ENCODE data around the gene PIP5K1C. TPM values are rescaled to one million over a fixed set of nuclear protein-coding genes. Genes with fewer than 3 reads are reported as not detected.

The PIP5K1C gene
- total and polyA plus RNA-seq, 9 of the 15 experiments (the other 6 are each of a cell fraction or from before 2014, with no cell fraction given): 0.38 to 22.1 (median 4.1) TPM

DNA sequence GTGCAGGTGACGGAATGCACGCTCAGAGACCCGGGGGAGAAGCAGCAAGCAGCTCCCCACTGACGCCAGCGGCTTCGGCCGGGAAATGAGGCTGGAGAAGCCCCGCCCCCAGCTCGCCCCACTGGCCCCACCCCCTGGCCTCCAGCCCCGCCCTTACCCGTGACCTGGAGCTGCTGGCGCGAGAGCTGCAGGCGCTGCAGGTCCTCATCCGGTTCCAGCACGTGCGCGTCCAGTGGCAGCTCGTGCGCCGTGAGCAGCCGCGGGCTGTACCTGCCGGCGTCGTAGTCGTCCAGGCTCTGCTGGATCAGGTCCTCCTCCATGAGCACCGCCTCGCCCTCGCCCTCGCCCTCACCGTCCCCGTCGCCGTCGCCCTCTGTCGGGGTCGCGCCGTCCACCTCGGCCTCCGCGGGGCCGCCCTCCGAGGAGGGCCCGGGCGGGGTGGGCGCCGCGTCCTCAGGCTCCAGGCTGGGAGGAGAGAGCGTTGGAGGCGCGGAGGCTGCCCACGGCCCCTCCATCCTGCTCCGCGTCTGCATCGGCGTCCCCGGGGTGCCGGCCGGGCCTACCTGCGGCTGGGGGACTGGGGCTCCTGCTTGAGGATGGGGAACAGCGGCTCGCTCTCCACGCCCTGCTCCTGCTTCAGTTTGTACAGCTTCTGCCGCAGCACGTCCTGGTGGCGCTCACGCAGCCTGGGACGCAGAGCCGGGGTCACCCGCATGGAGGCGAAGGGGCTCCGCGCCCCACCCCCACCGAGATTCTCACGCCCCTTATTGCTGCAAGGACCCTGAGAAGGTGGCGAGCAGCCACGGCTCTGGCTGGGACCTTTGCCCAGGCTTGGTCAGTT is 87.1 kb downstream of the PIP5K1C start (continued):
- TF ChIP-seq, protein P1, sequence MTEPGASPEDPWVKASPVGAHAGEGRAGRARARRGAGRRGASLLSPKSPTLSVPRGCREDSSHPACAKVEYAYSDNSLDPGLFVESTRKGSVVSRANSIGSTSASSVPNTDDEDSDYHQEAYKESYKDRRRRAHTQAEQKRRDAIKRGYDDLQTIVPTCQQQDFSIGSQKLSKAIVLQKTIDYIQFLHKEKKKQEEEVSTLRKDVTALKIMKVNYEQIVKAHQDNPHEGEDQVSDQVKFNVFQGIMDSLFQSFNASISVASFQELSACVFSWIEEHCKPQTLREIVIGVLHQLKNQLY (CRISPR knock-in tag; conservative IDR thresholded peaks at IDR 0.05): peak in 1 of 2 experiments; percentile 86; a peak in 2 of 4 replicates
- TF ChIP-seq, protein P2, sequence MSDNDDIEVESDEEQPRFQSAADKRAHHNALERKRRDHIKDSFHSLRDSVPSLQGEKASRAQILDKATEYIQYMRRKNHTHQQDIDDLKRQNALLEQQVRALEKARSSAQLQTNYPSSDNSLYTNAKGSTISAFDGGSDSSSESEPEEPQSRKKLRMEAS (CRISPR knock-in tag; IDR thresholded peaks at IDR 0.05): peak; percentile 38; the same call in 1 of the 2 replicates
- TF ChIP-seq ZNF584 (CRISPR knock-in tag; IDR thresholded peaks at IDR 0.05; ENCODE audit: low read depth) (0 out of 2 replicates have a peak, but pooled peaks have one; percentile 36), COPS2 (conservative IDR thresholded peaks at IDR 0.05) (no peak), SOX6 (IDR thresholded peaks at IDR 0.05) (no peak), RB1 (IDR thresholded peaks at IDR 0.05; ENCODE audit: low read depth) (peak; percentile 54; the same call in 1 of the 2 replicates), ETV1 (tag; conservative IDR thresholded peaks at IDR 0.05; ENCODE audit: low read depth) (peak; percentile 59; the same call in 1 of the 2 replicates), CXXC5 (CRISPR knock-in tag; IDR thresholded peaks at IDR 0.05) (peak; percentile 82), SMARCA5 (IDR thresholded peaks at IDR 0.05) (no peak), NONO (IDR thresholded peaks at IDR 0.05; ENCODE audit: low read depth in 2 of 2, low read length in 1 of 2) (peak in 1 of 2 experiments; percentile 21; a peak in 1 of 4 replicates), ZNF589 (CRISPR knock-in tag; IDR thresholded peaks at IDR 0.05; ENCODE audit: low read depth) (peak; percentile 61; the same call in 1 of the 2 replicates), NFIC (IDR thresholded peaks at IDR 0.05) (peak; percentile 10; the same call in 1 of the 2 replicates), NR2C1 (IDR thresholded peaks at IDR 0.05) (no peak), NR2C1 (tag; IDR thresholded peaks at IDR 0.05) (peak; percentile 43; the same call in 1 of the 2 replicates), YY1 (IDR thresholded peaks at IDR 0.05; ENCODE audit: borderline replicate concordance in 1 of 3, control insufficient read depth in 1 of 3, extremely low read depth in 1 of 3, insufficient read depth in 3 of 3, insufficient read length in 1 of 3, insufficient replicate concordance in 2 of 3, low read depth in 1 of 3, low read length in 2 of 3) (peak in 1 of 3 experiments; percentile 6), ZNF384 (IDR thresholded peaks at IDR 0.05; ENCODE audit: low read depth, low read length) (no peak), ETV5 (CRISPR knock-in tag; IDR thresholded peaks at IDR 0.05; ENCODE audit: low read depth) (no peak)
- TF ChIP-seq, protein P3, sequence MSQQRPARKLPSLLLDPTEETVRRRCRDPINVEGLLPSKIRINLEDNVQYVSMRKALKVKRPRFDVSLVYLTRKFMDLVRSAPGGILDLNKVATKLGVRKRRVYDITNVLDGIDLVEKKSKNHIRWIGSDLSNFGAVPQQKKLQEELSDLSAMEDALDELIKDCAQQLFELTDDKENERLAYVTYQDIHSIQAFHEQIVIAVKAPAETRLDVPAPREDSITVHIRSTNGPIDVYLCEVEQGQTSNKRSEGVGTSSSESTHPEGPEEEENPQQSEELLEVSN (IDR thresholded peaks at IDR 0.05; ENCODE audit: borderline replicate concordance in 1 of 2, extremely low read depth in 1 of 2, insufficient read depth in 1 of 2, insufficient read length in 1 of 2, low read depth in 1 of 2, low read length in 1 of 2, poor library complexity in 1 of 2, severe bottlenecking in 1 of 2): peak; percentile 99
- TF ChIP-seq, protein P4, sequence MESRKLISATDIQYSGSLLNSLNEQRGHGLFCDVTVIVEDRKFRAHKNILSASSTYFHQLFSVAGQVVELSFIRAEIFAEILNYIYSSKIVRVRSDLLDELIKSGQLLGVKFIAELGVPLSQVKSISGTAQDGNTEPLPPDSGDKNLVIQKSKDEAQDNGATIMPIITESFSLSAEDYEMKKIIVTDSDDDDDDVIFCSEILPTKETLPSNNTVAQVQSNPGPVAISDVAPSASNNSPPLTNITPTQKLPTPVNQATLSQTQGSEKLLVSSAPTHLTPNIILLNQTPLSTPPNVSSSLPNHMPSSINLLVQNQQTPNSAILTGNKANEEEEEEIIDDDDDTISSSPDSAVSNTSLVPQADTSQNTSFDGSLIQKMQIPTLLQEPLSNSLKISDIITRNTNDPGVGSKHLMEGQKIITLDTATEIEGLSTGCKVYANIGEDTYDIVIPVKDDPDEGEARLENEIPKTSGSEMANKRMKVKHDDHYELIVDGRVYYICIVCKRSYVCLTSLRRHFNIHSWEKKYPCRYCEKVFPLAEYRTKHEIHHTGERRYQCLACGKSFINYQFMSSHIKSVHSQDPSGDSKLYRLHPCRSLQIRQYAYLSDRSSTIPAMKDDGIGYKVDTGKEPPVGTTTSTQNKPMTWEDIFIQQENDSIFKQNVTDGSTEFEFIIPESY (CRISPR knock-in tag; IDR thresholded peaks at IDR 0.05): peak; percentile 90
- TF ChIP-seq, protein P5, sequence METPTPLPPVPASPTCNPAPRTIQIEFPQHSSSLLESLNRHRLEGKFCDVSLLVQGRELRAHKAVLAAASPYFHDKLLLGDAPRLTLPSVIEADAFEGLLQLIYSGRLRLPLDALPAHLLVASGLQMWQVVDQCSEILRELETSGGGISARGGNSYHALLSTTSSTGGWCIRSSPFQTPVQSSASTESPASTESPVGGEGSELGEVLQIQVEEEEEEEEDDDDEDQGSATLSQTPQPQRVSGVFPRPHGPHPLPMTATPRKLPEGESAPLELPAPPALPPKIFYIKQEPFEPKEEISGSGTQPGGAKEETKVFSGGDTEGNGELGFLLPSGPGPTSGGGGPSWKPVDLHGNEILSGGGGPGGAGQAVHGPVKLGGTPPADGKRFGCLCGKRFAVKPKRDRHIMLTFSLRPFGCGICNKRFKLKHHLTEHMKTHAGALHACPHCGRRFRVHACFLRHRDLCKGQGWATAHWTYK (CRISPR knock-in tag; IDR thresholded peaks at IDR 0.05): peak; percentile 68; the same call in 1 of the 2 replicates
